ENCODE measurements around the gene IMPDH2.

The IMPDH2 gene

GRCh38 chr3:49004352-49005302, 24.6 kb downstream of the IMPDH2 start (continued):
- TF ChIP-seq ZNF362 (tag by site-specific recombination; IDR thresholded peaks at IDR 0.05) (no peak), ZNF155 (tag by site-specific recombination; IDR thresholded peaks at IDR 0.05) (no peak), KLF10 (tag by site-specific recombination; IDR thresholded peaks at IDR 0.05) (peak; percentile 57; the same call in 1 of the 2 replicates), ZFHX2 (tag by site-specific recombination; conservative IDR thresholded peaks at IDR 0.05) (peak; percentile 42; the same call in 1 of the 2 replicates), KLF1 (tag by site-specific recombination; IDR thresholded peaks at IDR 0.05) (peak; percentile 43), ZNF776 (tag by site-specific recombination; IDR thresholded peaks at IDR 0.05; ENCODE audit: borderline replicate concordance) (no peak), ZNF354C (tag by site-specific recombination; IDR thresholded peaks at IDR 0.05; ENCODE audit: borderline replicate concordance, low read depth) (no peak)

GRCh38 chr3:49001155-49001554, 28.0 kb downstream of the IMPDH2 start:
- no peak for TF ChIP-seq ZNF544 (tag by site-specific recombination; IDR thresholded peaks at IDR 0.05)
- no peak for TF ChIP-seq SETDB1 (IDR thresholded peaks at IDR 0.05; ENCODE audit: insufficient read length, low read length)
- no peak for TF ChIP-seq ZBTB49 (tag by site-specific recombination; IDR thresholded peaks at IDR 0.05; ENCODE audit: low read depth)
- no peak for TF ChIP-seq ZNF335 (tag by site-specific recombination; conservative IDR thresholded peaks at IDR 0.05)
- ChIA-PET POLR2A (interaction anchor here (0.5 to 1.2 kb wide), 2 partner anchors 10 to 180 kb away, joined by 4 read pairs; no protein-coding TSS in a partner anchor), CTCF (interaction anchor here (1.2 kb wide), 1 partner anchor 7 kb away, joined by 3 read pairs; no protein-coding TSS in a partner anchor)
- H3K4me3 ChIP-seq (ENCODE audit: low read depth, low read length), result no peak overlapping the region
- H3K4me1 ChIP-seq (ENCODE audit: control insufficient read depth, insufficient read depth, low read length), result peaks cover 13% of the 10 kb centered on the region
- no peaks in the 10 kb centered on the region for H3K9me3 ChIP-seq (ENCODE audit: control insufficient read depth, insufficient read depth, low read depth, low read length)
- H3K36me3 ChIP-seq (ENCODE audit: control insufficient read depth in 2 of 2, insufficient read depth in 1 of 2, low read length in 2 of 2), result peaks cover 0 to 10% of the 10 kb centered on the region in 2 experiments; a peak in 1 of 3 replicates
- H3K27ac ChIP-seq (ENCODE audit: extremely low read depth, low read depth, low read length), result no peak overlapping the region

- peak overlapping the region; percentile 52 for H3K27ac ChIP-seq (ENCODE audit: extremely low read depth, low read depth, low read length)
- peaks cover 13% of the 10 kb centered on the region for H3K4me1 ChIP-seq (ENCODE audit: control insufficient read depth, insufficient read depth, low read length)
- CTCF ChIA-PET, result interaction anchor here (1.7 kb wide), 1 partner anchor 11 kb away, joined by 5 read pairs; no protein-coding TSS in a partner anchor
- peaks cover 0 to 12% of the 10 kb centered on the region in 2 experiments; a peak in 2 of 3 replicates for H3K36me3 ChIP-seq (ENCODE audit: control insufficient read depth in 2 of 2, insufficient read depth in 1 of 2, low read length in 2 of 2)
- no peaks in the 10 kb centered on the region for H3K9me3 ChIP-seq (ENCODE audit: control insufficient read depth, insufficient read depth, low read depth, low read length)
- H3K4me3 ChIP-seq (ENCODE audit: low read depth, low read length), result no peak overlapping the region
- POLR2A ChIA-PET, result interaction anchor here (5.6 kb wide), 1 partner anchor 8 kb away, joined by 34 read pairs; the partner anchor contains the start of gene WDR6
- peak; percentile 99 for TF ChIP-seq ZIC2 (tag by site-specific recombination; IDR thresholded peaks at IDR 0.05)
- TF ChIP-seq ZNF549 (tag by site-specific recombination; IDR thresholded peaks at IDR 0.05), result no peak
- TF ChIP-seq ZNF530 (tag by site-specific recombination; IDR thresholded peaks at IDR 0.05; ENCODE audit: low read depth), result no peak
- TF ChIP-seq TSHZ1 (tag by site-specific recombination; IDR thresholded peaks at IDR 0.05; ENCODE audit: borderline replicate concordance), result no peak
- TF ChIP-seq ZBTB8A (tag by site-specific recombination; IDR thresholded peaks at IDR 0.05), result peak; percentile 53
- TF ChIP-seq ZNF341 (tag by site-specific recombination; IDR thresholded peaks at IDR 0.05; ENCODE audit: low read depth), result peak; percentile 31; the same call in 1 of the 2 replicates
- TF ChIP-seq PRDM6 (tag by site-specific recombination; IDR thresholded peaks at IDR 0.05), result peak; percentile 45; the same call in 1 of the 2 replicates
- TF ChIP-seq ZNF37A (tag by site-specific recombination; IDR thresholded peaks at IDR 0.05), result no peak
Observed at GRCh38 chr3:48999085-48999858, 29.9 kb downstream of the IMPDH2 start.

Data from HEK293 (cell line).